OCI-LY7 (cell line): ENCODE data around the gene GREM2. TPM values are rescaled to one million over a fixed set of nuclear protein-coding genes. Genes with fewer than 3 reads are reported as not detected.
A peak's percentile ranks its signal among the peaks of the same experiment; 100 is the strongest.

Experiments
- BruUV-seq: library from RNA; stranded (reverse); fragments of 400-500 nt; replicated peaks from 2 replicates; lab custom pipeline; 2021; lab: Mats Ljungman, UMichigan
- CTCF ChIA-PET: fragments of 300-600 bp; sonication (Branson Sonifier 250); formaldehyde crosslinking; loops from one replicate; lab custom pipeline; 2022; ENCODE audit warnings: antibody characterized with exemption; ENCODE audit not compliant: unreplicated experiment; lab: Charles Lee
- POLR2A ChIA-PET: fragments of 300-600 bp; sonication (Branson Sonifier 250); formaldehyde crosslinking; loops from one replicate; lab custom pipeline; 2022; ENCODE audit warnings: antibody characterized with exemption; lab: Charles Lee
- DNase-seq: peaks from one replicate; pipeline ENCODE4 v3.0.0-alpha.2; 2015; ENCODE audit warnings: low spot score
- H2AFZ ChIP-seq: fragments of 200-600 bp; sonication (generic), shearing (Covaris generic); 2 replicates; pipeline ENCODE4 v1.6.1; 2014; ENCODE audit warnings: mild to moderate bottlenecking, antibody characterized with exemption, low read length, moderate library complexity
- H3K27ac ChIP-seq: fragments of 200-600 bp; sonication (generic); 2 replicates; pipeline ENCODE4 v1.5.1; 2014; ENCODE audit warnings: mixed run types, low read depth, mild to moderate bottlenecking, moderate library complexity, low read length, inconsistent platforms; ENCODE audit not compliant: poor library complexity, severe bottlenecking
- H3K36me3 ChIP-seq: fragments of 200-600 bp; sonication (generic); 2 replicates; pipeline ENCODE4 v1.6.1; 2014; ENCODE audit warnings: mild to moderate bottlenecking, antibody characterized with exemption, low read length, moderate library complexity, mixed read lengths; ENCODE audit not compliant: insufficient read depth
- H3K4me1 ChIP-seq: fragments of 200-600 bp; sonication (generic); 2 replicates; pipeline ENCODE4 v1.5.1; 2014; ENCODE audit warnings: mild to moderate bottlenecking, low read length; ENCODE audit not compliant: insufficient read depth, poor library complexity, severe bottlenecking
- H3K4me2 ChIP-seq: fragments of 200-600 bp; sonication (generic); 2 replicates; pipeline ENCODE4 v1.6.1; 2014; ENCODE audit warnings: mild to moderate bottlenecking, low read length
- H3K4me3 ChIP-seq: fragments of 200-600 bp; sonication (generic); 2 replicates; pipeline ENCODE4 v1.5.1; 2014; ENCODE audit warnings: mild to moderate bottlenecking, low read depth, low read length; ENCODE audit not compliant: poor library complexity, severe bottlenecking
- H3K79me2 ChIP-seq: fragments of 200-600 bp; sonication (generic); 2 replicates; pipeline ENCODE4 v1.6.1; 2016; ENCODE audit warnings: low read depth, mild to moderate bottlenecking, low read length, moderate library complexity, mixed read lengths; ENCODE audit not compliant: insufficient read depth
- H3K9me2 ChIP-seq: fragments of 200-600 bp; sonication (generic); 2 replicates; pipeline ENCODE4 v1.6.1; 2016; ENCODE audit warnings: mild to moderate bottlenecking, low read length, mixed read lengths; ENCODE audit not compliant: insufficient read depth
- H3K9me3 ChIP-seq: fragments of 200-600 bp; sonication (generic); 2 replicates; pipeline ENCODE4 v1.6.1; 2014; ENCODE audit warnings: mild to moderate bottlenecking, mixed run types, low read length, mixed read lengths
- H4K20me1 ChIP-seq: fragments of 200-600 bp; sonication (generic); 2 replicates; pipeline ENCODE4 v1.6.1; 2014; ENCODE audit warnings: mild to moderate bottlenecking, antibody characterized with exemption, low read length, moderate library complexity, mixed read lengths; ENCODE audit not compliant: insufficient read depth
- EZH2phosphoT487 ChIP-seq: fragments of 200-600 bp; sonication (generic); IDR thresholded peaks from 2 replicates; pipeline ENCODE4 v1.6.1; 2018; ENCODE audit warnings: low read depth, borderline replicate concordance, mild to moderate bottlenecking, mixed run types, antibody characterized with exemption, low read length, moderate library complexity, mixed read lengths
- intact Hi-C: fragments of 100-400 bp; cut with micrococcal nuclease; formaldehyde crosslinking; loops from one replicate; pipeline ENCODE4 v1.10.0; 2022; ENCODE audit not compliant: unreplicated experiment
- total RNA-seq, 2 experiments: library from RNA; depleted of rRNA in 1 of 2; stranded (reverse); fragments of >200 nt in 1 of 2; shearing (Covaris generic) in 1 of 2; gene quantifications; 2 replicates each; pipeline ENCODE4 v1.2.3, GENCODE V29; 2014 to 2022
- TF ChIP-seq, protein P1 (sequence below): fragments of 200-600 bp; sonication (generic); conservative IDR thresholded peaks from 2 replicates; pipeline ENCODE4 v1.5.1; 2014; ENCODE audit warnings: mild to moderate bottlenecking, antibody characterized with exemption, low read length, moderate library complexity, mixed read lengths

Gene GREM2
- total RNA-seq, 2 experiments from 2014 or later: not detected

- H2AFZ ChIP-seq: no peak overlapping the region
- intact Hi-C loops: no loop called here
- H3K79me2 ChIP-seq: no peaks in the 10 kb centered on the region
- no peaks in the 10 kb centered on the region for H3K9me3 ChIP-seq
- H3K4me1 ChIP-seq: no peaks in the 10 kb centered on the region
- H3K4me2 ChIP-seq: no peak overlapping the region
- no peak overlapping the region for H3K4me3 ChIP-seq
- ChIA-PET CTCF (no interaction called here), POLR2A (interaction anchor here (0.7 kb wide), 1 partner anchor 180 kb away, joined by 3 read pairs; no protein-coding TSS in a partner anchor)
- no peaks in the 10 kb centered on the region for H3K9me2 ChIP-seq
- H4K20me1 ChIP-seq: no peaks in the 10 kb centered on the region
- H3K27ac ChIP-seq: no peak overlapping the region
- TF ChIP-seq, protein P1, sequence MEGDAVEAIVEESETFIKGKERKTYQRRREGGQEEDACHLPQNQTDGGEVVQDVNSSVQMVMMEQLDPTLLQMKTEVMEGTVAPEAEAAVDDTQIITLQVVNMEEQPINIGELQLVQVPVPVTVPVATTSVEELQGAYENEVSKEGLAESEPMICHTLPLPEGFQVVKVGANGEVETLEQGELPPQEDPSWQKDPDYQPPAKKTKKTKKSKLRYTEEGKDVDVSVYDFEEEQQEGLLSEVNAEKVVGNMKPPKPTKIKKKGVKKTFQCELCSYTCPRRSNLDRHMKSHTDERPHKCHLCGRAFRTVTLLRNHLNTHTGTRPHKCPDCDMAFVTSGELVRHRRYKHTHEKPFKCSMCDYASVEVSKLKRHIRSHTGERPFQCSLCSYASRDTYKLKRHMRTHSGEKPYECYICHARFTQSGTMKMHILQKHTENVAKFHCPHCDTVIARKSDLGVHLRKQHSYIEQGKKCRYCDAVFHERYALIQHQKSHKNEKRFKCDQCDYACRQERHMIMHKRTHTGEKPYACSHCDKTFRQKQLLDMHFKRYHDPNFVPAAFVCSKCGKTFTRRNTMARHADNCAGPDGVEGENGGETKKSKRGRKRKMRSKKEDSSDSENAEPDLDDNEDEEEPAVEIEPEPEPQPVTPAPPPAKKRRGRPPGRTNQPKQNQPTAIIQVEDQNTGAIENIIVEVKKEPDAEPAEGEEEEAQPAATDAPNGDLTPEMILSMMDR: peak; percentile 63
- no peak for TF ChIP-seq EZH2phosphoT487
- DNase-seq: peak; percentile 4
- BruUV-seq: no TSS peak
- H3K36me3 ChIP-seq: no peaks in the 10 kb centered on the region
Measured at GRCh38 chr1:240608707-240609106, 3.2 kb downstream of the GREM2 start.

GRCh38 chr1:240607006-240607405 is 4.9 kb downstream of the GREM2 start:
- no TSS peak for BruUV-seq
- intact Hi-C loops: no loop called here
- POLR2A ChIA-PET: interaction anchor here (0.6 to 1.9 kb wide), 2 partner anchors 9 to 1210 kb away, joined by 3 to 11 read pairs; no protein-coding TSS in a partner anchor
- CTCF ChIA-PET: no interaction called here
- no peaks in the 10 kb centered on the region for H3K36me3 ChIP-seq
- H3K9me2 ChIP-seq: no peaks in the 10 kb centered on the region
- TF ChIP-seq, protein P1: no peak
- TF ChIP-seq EZH2phosphoT487: no peak
- H3K4me3 ChIP-seq: no peak overlapping the region
- H3K9me3 ChIP-seq: no peaks in the 10 kb centered on the region
- H3K4me2 ChIP-seq: no peak overlapping the region
- DNase-seq: no peak
- no peaks in the 10 kb centered on the region for H3K79me2 ChIP-seq
- no peak overlapping the region for H2AFZ ChIP-seq
- H3K27ac ChIP-seq: no peak overlapping the region
- no peaks in the 10 kb centered on the region for H4K20me1 ChIP-seq
- no peaks in the 10 kb centered on the region for H3K4me1 ChIP-seq

DNA sequence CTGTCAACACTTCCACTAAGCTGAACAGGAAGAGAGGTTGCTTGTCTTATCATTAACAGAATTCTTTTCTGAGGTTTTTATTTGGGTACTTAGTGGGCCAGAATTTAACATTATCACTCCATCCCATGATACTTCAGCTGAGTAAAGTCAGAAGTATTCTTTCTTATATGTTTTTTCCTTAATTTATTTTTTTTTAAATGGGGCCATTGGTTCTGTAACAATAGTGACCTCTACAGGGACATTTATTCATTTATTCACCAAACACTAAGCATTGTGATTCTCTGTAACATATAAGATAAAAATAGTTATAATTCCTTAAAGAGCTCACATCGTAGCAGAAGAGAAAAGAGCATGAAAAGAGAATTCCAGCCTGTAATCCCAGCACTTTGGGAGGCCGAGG is 9.8 kb downstream of the GREM2 start:
- Histone ChIP-seq H3K27ac (no peak overlapping the region), H2AFZ (no peak overlapping the region), H3K4me2 (no peak overlapping the region), H3K4me3 (no peak overlapping the region), H3K9me3 (no peaks in the 10 kb centered on the region), H3K36me3 (no peaks in the 10 kb centered on the region), H3K9me2 (no peaks in the 10 kb centered on the region), H3K4me1 (no peaks in the 10 kb centered on the region), H4K20me1 (no peaks in the 10 kb centered on the region), H3K79me2 (no peaks in the 10 kb centered on the region)
- ChIA-PET POLR2A (interaction anchor here (0.7 to 1.1 kb wide), 2 partner anchors 11 to 85 kb away, joined by 3 read pairs; no protein-coding TSS in a partner anchor), CTCF (no interaction called here)
- no peak for TF ChIP-seq EZH2phosphoT487
- TF ChIP-seq, protein P1: peak; percentile 27; the same call in 1 of the 2 replicates
- intact Hi-C loops: no loop called here
- DNase-seq: no peak
- no TSS peak for BruUV-seq
